Measurements from ENCODE around the gene DEFB129. TPM values are rescaled to one million over a fixed set of nuclear protein-coding genes. Genes with fewer than 3 reads are reported as not detected.
"Not testable (repeated sequence)": the region's sequence is repeated elsewhere in the genome, so short reads cannot be mapped to it uniquely, and the experiment has no call there.

Gene DEFB129, protein sequence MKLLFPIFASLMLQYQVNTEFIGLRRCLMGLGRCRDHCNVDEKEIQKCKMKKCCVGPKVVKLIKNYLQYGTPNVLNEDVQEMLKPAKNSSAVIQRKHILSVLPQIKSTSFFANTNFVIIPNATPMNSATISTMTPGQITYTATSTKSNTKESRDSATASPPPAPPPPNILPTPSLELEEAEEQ
- polyA plus RNA-seq (ENCODE audit: insufficient read length) = not detected

DNA sequence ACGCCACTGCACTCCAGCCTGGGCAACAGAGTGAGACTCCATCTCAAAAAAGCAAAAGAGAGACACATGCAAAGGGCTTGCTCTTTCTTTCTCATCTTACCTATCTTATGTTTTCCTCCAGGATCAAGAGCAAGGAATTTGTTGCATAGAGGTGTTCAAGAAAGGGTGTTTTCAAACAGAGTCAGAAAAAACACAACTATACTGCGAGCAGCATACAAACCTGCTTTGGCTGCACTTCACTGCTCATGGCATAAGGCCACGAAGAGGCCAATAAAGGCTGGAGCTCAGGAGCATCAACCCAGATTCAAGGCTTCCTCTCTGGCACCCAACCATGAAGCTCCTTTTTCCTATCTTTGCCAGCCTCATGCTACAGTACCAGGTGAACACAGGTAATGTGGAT, at the start of gene DEFB129:
DEFB129 (plus strand) TSS at position 301 of the 400 bp plus-strand sequence; CDS start at position 332, 31 bp downstream.
- no peak for DNase-seq

DNA sequence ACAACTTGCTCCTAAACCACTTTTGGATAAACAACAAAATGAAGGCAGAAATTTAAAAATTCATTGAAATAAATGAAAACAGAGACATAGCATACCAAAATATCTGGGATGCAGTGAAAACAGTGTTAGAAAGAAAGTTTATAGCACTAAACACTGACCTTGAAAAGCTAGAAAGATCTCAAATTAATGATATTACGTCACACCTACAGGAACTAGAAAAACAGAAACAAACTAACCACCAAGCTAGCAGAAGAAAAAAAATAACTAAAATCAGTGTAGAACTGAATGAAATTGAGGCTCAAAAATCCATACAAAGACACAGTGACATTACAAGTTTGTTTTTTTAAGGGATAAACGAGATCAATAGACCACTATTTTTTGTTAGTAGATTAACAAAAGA, 42.8 kb upstream of the DEFB129 start:
- DNase-seq = no peak

DNA sequence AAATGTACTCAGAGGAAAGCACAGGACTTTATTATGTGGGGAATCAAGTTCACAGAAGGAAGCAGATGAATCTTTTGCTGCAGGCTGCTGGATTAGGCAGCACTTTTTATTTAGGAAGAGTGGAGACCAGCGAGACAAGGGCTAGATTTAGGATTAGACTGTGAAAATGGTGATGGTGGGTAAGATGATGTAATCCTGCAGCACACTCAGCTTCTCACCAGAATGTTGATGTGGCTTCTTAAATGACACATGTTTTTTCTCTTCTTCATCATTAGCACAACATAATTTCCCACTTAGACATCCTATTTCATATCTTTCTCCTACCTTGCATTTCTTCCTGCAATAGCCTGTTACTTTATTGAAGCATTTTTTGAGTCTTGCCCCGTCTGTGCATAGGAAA, 39.3 kb upstream of the DEFB129 start:
- no peak for DNase-seq

DNA sequence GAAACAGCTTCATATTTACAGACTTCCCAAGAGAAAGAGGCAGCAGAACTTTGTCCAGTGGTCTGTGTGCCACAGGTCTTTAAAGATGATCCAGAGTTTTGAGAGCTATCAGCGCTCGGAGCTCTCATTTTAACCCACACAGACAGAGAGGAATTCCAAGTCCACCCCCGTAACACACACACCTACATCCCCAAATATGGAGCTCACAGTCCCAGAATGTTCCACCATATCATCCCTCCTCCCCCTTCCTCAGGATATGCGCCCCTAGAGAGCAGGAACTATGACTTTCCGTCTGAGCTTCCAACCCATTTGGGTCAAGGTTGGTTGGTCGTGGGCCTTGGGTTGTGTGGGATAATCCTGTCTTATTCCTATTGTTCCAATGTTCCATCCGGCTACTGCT, 37.4 kb upstream of the DEFB129 start, which contains the start of gene DEFB128:
DEFB128 (minus strand) TSS at position 101 of the 400 bp plus-strand sequence; CDS start at position 13, 88 bp downstream.
- DNase-seq = no peak

DNA sequence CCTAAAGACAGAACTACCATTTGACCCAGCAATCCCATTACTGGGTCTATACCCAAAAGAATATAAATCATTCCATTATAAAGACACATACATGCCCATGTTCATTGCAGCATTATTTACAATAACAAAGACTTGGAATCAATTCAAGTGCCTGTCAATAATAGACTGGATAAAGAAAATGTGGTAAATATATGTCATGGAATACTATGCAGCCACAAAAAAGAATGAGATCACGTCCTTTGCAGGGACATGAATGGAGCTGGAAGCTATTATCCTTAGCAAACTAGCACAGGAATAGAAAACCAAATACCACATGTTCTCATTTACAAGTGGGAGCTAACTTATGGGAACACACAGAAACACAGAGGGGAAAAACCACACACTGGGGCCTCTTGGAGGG, 28.8 kb upstream of the DEFB129 start:
- DNase-seq = no peak

DNA sequence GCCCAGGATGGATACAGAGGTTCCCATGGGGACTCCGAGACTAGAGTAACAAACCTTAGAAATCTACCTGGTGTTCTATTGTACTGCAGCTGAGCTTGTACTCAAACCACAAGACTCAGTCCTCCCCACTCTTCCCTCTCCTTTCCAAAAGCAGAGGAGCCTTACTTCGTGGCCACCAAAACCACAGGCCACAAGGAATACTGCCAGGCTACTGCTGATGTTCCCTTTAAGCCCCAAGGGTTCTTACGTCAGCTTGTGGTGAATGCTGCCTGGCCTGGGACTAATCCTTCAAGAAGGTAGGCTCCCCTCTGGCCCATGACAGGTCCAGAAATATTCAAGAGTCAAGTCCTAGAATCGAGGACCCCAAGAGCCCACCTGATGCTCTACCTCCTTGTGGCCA, 27.1 kb upstream of the DEFB129 start:
- no peak for DNase-seq

DNA sequence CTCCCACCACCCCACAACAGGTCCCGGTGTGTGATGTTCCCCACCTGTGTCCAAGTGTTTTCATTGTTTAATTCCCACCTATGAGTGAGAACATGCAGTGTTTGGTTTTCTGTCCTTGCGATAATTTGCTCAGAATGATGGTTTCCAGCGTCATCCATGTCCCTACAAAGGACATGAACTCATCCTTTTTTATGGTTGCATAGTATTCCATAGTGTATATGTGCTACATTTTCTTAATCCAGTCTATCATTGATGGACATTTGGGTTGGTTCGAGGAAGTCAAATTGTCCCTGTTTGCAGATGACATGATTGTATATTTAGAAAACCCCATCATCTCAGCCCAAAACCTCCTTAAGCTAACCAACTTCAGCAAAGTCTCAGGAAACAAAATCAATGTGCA, 23.4 kb upstream of the DEFB129 start:
- DNase-seq = not testable (repeated sequence)

DNA sequence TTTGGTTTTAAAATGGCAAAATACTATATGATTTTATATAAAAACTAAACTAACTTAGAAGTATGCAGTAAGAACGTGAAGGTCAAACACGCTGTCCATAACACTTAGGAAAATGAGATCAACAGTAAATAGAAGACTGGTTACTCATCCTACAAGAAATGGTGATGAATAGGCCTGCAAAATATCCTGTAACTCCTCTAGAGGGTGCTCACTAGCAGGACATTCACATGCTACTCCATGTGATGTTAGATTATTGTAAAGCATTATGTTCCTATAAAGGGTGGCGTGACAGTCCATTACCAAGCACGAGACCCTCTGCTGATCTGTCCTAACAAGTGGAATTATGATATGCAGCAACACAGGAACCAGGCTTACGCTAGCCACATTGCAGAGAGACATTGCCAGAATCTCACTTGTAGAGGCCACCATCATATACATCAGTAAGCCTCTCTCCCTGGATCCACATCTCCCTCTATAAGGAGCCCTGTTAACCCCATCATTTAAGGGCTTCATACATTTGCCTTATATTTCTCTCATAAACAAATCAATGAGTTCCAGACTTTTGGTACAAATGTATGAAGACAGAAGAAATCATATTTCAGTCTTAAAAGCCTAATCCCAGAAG, 18.0 kb upstream of the DEFB129 start:
- peak; percentile 4 for DNase-seq

DNA sequence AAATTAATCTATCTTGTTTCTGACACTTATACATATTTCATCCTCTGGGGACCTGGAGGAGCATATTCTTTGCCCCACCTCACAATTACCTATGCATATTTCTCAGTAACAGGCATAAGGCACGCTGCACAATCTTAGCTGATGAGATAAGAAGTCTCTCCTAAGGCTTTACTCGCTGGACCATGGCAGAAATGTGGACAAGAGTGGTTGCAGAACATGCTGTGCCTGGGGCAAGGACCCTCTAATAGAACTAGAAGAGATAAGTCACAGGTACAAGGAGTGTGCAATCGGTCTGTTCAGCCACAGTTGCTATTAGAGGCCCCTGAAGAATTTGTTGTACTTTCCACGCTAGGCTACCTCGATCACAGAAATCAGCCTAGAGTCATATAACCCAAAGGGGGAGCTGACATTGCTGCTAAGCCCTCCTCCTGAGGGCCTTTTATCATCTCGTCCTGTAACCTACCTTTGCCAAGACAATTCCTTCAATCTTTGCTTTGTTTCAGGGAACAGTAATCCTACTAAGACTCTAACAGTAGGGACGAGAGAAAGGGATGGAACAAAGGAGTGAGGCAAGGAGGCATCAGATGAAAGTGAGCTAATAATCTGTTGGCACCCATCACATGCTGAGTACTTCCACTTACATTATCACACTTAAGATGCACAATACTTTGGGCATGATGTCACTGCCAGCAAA, 16.1 kb upstream of the DEFB129 start:
- no peak for DNase-seq

DNA sequence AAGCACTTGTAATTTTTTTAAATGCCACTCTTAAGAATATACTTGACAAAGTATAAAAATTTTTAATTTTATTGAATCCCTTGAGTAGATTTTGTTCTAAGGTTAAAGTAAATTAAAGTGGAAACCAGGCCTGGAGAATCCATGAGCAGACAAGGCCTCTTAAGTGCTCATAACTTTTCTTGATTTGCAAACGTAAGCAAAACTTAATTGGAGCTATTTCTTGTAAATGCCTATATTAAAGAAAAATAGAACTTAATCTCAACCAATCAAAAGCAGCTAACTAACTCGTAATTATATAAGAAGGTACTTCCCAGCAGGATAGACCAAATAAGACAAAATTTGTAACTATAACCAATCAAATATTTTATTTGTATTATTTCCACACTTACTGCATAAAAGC, 12.7 kb upstream of the DEFB129 start:
- DNase-seq = no peak

DNA sequence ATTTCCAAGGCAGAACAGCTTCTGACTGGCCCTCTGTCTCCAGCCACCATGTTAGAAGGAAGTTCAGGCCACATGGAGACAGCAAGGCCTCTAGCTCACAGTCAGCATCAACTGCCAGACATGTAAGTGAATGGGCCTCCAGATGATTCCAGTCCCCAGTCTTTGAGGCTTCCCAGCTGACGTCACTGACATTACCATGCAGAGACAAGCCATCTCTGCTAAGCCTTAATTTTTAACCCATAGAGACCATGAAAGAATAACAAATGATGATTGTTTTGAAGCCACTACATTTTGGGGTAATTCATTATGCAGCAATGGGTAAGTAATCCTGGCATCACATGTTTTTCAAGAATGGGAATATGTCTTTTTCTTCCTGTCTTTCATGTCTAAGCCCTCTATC, 11.3 kb upstream of the DEFB129 start:
- no peak for DNase-seq

DNA sequence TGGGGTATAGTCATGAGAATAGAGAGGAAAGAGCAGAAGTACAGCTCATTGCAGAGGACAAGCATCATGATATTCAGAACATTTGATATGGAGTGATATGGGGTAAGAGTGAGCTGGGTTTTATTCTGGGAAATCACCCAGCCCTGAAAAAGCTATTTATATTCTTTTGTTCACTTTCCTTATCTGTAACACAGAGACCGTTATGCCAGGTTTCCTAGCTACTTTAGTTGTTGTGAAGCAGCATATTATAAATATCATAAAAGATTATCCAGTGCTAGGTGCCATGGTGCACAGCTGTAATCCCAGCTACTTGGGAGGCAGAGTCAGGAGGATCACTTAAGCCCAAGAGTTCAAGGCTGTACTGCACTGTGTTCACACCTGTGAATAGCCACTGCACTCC, 9.8 kb upstream of the DEFB129 start:
- no peak for DNase-seq

DNA sequence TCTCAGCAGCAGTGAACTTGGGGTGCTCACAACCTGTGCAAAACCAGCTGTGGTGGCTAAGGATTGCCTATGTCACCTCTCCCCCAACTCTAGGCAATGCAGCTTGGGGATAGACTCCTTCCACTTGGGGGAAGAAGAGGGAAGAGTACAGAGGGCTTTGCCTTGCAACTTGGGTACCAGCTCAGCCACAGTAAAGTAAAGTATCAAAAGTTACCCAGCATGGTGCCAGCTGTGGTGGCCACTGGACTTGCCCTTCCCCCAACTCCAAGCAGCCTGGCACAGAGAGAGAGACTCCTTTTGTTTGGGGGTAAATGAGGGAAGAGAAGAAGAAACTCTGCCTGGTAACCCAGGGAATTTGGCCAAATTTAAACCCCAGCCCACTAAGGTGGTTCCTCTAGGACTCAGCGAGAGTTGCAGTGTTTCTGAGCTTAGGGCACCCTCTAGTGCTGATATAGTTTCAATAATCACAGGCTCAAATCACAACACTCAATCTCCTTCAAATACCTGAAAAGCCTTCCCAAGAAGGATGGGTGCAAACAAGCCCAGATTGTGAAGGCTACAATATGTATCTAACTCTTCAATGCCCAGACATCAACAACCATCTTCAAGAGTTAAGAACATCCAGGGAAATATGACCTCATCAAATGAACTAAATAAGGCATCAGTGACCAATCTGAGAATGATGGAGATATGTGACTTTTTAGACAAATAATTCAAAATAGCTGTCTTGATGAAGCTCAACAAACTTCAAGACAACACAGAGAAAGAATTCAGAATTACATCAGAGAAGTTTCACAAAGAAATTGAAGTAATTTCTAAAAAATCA, 7.6 kb upstream of the DEFB129 start:
- DNase-seq = no peak

DNA sequence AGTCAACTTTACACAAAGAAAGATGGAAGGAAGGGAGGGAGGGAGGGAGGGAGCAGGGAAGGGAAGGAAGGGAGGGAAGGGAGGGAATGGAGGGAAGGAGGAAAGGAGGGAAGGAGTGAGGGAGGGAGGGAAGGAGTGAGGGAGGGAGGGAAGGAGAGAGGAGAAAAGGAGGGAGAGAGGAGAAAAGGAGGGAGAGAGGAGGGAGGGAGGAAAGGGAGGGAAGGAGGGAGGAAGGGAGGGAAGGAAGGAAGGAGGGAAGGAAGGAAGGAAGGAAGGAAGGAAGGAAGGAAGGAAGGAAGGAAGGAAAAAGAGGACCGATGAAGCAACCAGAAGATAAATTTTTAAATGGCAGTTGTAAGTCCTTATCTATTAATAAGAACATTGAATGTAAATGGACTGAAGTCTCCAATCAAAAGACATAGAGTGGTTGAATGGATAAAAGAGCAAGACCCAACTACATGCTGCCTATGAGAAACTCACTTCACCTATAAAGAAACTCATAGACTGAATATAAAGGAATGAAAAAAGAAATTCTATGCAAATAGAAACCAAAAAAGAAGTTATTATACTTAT, 5.7 kb upstream of the DEFB129 start:
- no peak for DNase-seq

DNA sequence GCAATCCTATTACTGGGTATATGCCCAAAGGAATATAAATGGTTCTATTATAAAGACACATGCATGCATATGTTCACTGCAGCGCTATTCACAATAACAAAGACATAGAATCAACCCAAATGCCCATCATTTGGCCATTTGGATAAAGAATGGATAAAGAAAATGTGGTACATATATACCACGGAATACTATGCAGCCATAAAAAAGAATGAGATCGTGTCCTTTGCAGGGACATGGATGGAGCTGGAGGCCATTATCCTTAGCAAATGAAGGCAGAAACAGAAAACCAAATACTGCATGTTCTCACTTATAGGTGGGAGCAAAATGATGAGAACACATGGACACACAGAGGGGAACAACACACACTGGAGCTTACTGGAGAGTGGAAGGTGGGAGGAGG, 1.2 kb upstream of the DEFB129 start:
- DNase-seq = not testable (repeated sequence)

DNA sequence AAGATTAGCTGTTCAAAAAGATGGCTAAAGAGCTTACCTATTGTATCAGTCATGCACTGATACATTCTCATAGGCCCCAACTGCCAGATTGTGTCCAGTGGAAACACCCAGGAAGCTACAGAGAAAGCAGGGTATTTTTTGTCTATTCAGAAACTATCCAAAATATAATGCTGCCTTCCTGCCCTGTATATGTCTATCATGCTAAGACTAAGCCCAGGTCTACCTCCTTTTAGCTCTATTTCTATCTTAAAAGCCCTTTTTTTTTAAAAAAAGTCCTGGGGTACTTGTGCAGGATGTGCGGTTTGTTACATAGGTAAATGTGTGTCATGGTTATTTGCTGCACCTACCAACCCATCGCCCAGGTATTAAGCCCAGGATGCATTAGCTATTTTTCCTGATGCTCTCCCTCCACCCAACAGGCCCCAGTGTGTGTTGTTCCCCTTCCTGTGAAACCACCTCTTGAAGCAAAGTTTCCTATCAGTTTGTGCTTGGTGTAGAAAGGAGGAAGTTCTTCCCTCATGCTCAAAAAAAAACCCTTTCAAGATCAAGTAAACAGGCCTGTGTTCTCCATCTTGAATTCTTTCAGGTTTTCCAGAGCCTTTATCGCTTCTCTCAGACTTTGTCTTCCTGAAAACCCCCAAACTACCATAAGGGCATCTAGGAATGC, 514 bp downstream of the DEFB129 start:
- no peak for DNase-seq

DNA sequence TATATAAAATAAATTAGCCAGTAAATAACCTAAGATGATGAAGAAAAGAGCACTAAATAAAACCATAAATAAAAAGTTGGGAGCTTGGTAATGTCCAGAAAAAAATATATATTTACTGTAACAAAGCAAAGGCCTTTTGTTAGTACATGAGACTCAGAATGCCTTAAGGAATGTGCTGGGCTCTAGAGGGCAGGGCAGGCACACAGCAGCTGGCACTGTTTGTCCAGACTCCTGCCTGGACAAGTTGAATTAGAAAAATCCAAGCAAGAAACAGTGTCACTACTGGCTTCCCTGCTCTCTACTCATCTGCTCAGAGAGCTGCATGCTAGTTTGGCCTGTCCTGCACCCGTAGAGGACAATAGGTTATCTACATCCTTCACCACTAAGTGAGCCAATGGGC, 8.8 kb downstream of the DEFB129 start:
- DNase-seq = no peak

DNA sequence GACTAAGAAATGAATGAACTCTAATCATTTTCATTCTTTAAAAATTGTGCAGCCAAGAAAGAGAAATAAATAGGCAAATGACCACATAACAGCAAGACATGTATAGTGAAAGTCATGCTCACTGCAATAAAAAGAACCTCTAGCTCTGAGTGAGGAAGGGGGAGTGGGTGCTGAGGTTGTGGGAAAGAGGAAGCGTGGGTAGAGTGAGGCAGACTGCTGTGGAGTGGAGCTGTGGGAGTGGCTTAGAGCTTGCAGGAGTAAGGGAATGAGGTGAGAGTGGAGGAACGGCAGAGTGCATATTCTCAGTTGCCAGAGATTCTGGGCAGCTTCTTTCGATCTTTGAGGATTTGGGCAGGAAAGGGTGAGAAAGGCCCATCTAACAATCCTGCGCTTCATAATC, 10.4 kb downstream of the DEFB129 start:
- no peak for DNase-seq

DNA sequence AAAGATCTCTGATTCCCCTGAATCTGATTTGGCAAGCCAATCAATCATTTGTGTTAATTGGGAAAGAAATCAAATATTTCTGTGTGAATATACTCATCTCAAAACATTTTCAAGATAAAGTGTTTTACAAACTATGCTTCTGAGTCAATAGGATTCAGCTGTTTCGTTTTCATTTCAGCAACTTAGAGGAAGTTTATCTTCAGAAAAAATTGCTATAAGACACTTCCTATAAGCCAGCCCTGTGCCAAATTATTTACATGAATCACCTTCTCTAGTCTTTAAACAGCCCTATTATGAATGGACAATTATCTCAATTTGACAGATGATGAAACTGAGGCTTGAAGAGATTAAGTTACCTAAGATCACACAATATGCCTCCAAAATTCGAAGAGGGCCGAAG, 10.9 kb downstream of the DEFB129 start:
- DNase-seq = no peak

DNA sequence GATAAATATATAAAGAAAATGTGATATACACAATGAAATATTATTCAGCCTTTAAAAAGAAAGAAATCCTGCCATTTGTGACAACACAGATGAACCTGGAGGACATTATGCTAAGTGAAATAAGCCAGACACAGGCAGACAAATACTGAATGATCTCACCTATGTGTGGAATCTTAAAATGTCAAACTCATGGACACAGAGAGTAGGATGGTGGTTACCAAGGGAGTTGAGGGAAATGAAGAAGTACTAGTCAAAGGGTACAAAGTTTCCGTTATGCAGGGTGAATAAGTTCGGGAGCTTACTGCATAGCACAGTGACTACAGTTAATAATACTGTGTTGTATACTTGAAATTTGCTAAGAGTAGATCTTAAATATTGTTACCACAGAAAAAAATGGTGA, 15.8 kb downstream of the DEFB129 start:
- DNase-seq = no peak

DNA sequence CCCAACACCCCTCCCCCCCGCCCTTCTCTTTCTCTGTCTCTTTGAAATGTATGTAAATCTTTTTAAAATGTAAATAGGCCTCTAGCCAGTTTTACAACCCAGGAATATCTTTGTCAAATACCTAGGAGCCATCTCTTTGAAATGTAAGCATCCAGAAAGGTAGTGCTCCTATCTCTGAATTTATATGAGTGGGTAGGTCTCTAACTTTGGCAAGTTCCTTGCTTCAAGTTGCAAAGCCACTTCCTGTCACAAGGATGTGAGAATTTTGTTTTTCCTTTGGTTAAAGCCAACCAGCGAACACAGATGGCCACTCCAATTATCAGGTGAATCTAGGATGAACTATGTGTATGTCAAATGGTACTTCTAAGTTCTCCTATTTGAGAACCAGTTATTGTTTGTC, 24.3 kb downstream of the DEFB129 start:
- no peak for DNase-seq

DNA sequence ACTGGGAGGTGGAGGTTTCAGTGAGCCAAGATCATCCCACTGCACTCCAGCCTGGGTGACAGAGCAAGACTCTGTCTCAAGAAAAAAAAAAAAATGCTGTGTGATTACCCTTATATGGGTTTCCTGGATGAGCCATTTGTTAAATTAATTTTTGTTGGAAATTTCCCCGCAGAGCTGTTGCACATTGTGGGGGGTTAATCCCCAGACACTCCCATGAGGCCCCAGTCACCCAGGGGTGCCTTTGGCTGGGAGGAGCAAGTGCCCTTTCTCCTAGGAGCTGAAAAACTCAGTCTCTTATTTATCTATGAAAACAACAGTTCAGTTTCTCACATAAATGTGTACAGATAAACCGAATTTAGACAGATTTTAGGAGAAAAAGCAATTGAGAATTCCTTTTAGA, 25.7 kb downstream of the DEFB129 start:
- DNase-seq = no peak
